ENCODE results near the gene SAYSD1. TPM values are rescaled to one million over a fixed set of nuclear protein-coding genes. Genes with fewer than 3 reads are reported as not detected.

SAYSD1 gene
- total RNA-seq, 4 donors from 2014 or later, result 9.1 to 16.5 (median 15.1) TPM

DNA sequence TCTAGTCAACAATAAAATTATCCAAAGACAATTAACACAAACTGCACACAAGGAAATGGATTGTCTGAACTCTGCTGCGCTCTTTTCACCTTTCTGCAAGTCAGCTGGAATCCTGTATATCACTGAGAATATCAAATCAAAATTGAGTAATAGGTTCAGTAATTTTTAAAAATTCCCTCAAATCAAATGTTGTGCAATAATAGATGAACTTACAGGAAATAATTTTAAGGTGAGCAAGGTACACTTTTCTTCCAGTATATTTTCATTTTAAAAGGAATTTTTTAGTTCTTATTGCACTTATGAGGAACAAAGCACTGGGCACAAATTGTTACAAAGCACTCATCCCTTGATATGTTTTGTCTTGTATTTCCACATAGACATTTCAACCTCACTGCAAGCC lies 1.2 kb downstream of the SAYSD1 start:
- WGBS, 2 donors, result 74 to 97% methylated on average over 1 of the region's 1 CpG
- no peak overlapping the region for H3K4me3 ChIP-seq (ENCODE audit: low read depth, poor library complexity, severe bottlenecking)
- no peak for DNase-seq (ENCODE audit: low spot score in 2 of 2)
- intact Hi-C loops (cut with DNase I; ENCODE audit: low total_unique reads), result no loop called here
- TF ChIP-seq, protein P1, sequence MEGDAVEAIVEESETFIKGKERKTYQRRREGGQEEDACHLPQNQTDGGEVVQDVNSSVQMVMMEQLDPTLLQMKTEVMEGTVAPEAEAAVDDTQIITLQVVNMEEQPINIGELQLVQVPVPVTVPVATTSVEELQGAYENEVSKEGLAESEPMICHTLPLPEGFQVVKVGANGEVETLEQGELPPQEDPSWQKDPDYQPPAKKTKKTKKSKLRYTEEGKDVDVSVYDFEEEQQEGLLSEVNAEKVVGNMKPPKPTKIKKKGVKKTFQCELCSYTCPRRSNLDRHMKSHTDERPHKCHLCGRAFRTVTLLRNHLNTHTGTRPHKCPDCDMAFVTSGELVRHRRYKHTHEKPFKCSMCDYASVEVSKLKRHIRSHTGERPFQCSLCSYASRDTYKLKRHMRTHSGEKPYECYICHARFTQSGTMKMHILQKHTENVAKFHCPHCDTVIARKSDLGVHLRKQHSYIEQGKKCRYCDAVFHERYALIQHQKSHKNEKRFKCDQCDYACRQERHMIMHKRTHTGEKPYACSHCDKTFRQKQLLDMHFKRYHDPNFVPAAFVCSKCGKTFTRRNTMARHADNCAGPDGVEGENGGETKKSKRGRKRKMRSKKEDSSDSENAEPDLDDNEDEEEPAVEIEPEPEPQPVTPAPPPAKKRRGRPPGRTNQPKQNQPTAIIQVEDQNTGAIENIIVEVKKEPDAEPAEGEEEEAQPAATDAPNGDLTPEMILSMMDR (IDR thresholded peaks at IDR 0.05), result no peak

GRCh38 chr6:39111280-39111679 lies 3.7 kb downstream of the SAYSD1 start:
- intact Hi-C loops (cut with DNase I; ENCODE audit: low total_unique reads), result no loop called here
- H3K4me3 ChIP-seq (ENCODE audit: low read depth, poor library complexity, severe bottlenecking), result no peak overlapping the region
- no peak for DNase-seq (ENCODE audit: low spot score in 2 of 2)
- WGBS, 2 donors, result 86 to 90% methylated on average over 5 of the region's 5 CpGs
- TF ChIP-seq POLR2A (IDR thresholded peaks at IDR 0.05), result no peak
- TF ChIP-seq, protein P1 (IDR thresholded peaks at IDR 0.05), result no peak

DNA sequence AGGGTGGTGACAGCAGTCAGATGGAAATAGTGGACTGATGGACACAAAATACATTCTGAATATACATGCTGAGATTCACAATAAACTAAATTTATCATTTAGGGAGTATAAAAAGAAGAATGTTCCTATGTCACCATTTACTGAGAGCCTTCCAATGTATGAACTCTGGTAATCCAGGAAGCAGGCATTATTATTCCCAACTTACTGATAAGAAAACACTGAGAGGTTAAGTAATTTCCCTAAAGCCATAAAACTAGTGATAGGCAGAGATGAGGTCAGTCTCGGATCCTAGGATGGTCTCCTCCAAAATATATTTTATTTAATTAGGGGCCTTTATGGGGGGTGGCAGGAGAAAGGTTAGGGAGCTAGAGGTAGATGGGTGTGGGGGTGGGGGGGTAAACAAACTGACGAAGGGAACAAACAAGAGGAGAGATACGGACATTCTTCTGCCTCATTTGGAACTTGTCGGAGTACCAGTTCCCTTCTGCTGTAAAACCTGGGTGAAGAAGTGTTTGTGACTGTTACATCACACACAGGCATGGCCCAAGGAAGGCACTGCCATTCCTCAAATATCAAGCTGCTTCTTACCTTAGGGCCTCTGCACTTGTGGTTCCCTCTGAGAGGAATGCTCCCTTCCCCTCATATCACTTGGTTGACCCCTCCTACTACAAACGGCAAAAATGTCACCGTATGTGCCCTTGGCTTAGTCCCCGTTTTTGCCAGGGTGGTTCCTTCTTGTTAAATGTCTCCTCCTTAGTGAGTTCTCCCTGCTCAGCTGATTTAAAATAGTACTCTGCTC lies 6.7 kb downstream of the SAYSD1 start:
- H3K4me3 ChIP-seq (ENCODE audit: low read depth, poor library complexity, severe bottlenecking), result no peak overlapping the region
- DNase-seq (ENCODE audit: low spot score in 2 of 2), result no peak
- no peak for TF ChIP-seq POLR2A (IDR thresholded peaks at IDR 0.05)
- TF ChIP-seq, protein P1 (IDR thresholded peaks at IDR 0.05), result no peak
- intact Hi-C loops (cut with DNase I; ENCODE audit: low total_unique reads), result no loop called here
- WGBS, 2 donors, result 89 to 91% methylated on average over 7 of the region's 7 CpGs

DNA sequence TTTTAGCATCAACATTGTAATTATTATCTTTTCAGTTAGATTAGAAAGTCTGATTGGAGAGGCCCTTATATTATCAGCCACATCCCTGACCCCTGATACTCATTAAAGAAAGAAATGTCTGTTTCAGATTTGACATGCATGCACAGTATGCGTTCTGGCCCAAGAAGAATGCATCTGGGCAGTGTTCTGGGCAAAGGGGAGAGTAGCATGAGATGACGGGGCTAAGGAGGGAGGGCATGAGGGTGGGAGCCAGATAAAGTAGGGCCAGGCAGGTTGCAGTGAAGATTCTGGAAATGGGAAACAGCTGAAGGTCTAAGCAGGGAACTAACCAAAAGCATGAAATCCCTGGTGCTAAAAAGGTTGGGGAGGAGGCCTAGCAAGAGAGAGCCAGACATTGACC lies 7.3 kb downstream of the SAYSD1 start:
- no peak overlapping the region for H3K4me3 ChIP-seq (ENCODE audit: low read depth, poor library complexity, severe bottlenecking)
- TF ChIP-seq POLR2A (IDR thresholded peaks at IDR 0.05), result no peak
- DNase-seq (ENCODE audit: low spot score in 2 of 2), result no peak
- intact Hi-C loops (cut with DNase I; ENCODE audit: low total_unique reads), result no loop called here
- WGBS, 2 donors, result 40 to 69% methylated on average over 2 of the region's 2 CpGs

- no peak for DNase-seq (ENCODE audit: low spot score in 2 of 2)
- 76 to 79% methylated on average over 4 of the region's 4 CpGs for WGBS, 2 donors
- no peak for TF ChIP-seq POLR2A (IDR thresholded peaks at IDR 0.05)
- TF ChIP-seq, protein P1 (IDR thresholded peaks at IDR 0.05), result no peak
- no peak overlapping the region for H3K4me3 ChIP-seq (ENCODE audit: low read depth, poor library complexity, severe bottlenecking)
- intact Hi-C loops (cut with DNase I; ENCODE audit: low total_unique reads), result no loop called here
These were observed 8.0 kb downstream of the SAYSD1 start for GRCh38 chr6:39107034-39107433.

DNA sequence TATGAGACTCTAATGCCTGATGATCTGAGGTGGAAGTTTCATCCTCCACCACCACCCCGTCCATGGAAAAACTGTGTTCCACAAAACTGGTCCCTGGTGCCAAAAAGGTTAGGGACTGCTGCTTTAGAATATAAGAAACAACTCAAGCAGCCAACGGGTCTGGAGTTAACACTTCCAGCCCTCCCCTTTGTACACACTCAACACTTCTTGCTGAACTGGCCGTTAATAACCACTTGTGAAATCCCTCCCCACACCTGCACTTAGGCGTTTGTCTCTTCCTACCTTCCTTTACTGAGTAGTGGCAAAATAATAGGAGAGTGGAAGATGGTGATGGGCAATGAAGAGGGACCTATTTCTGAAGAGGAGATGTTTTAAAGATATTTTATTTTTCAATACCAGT lies 10.5 kb downstream of the SAYSD1 start:
- intact Hi-C loops (cut with DNase I; ENCODE audit: low total_unique reads), result no loop called here
- no peak for DNase-seq (ENCODE audit: low spot score in 2 of 2)
- no peak for TF ChIP-seq POLR2A (IDR thresholded peaks at IDR 0.05)
- TF ChIP-seq, protein P1 (IDR thresholded peaks at IDR 0.05), result no peak
- no peak overlapping the region for H3K4me3 ChIP-seq (ENCODE audit: low read depth, poor library complexity, severe bottlenecking)
- 63 to 74% methylated on average over 4 of the region's 4 CpGs for WGBS, 2 donors

Measured in lower leg skin (tissue), 4 donors.